RWPE2 (cell line): ENCODE data around the gene EIF5A.

Experiments used
- ATAC-seq: fragments of 200-7000 bp; cut with Tn5 transposase; 3 replicates; pipeline ENCODE4 v1.9.1; 2021; ENCODE audit warnings: low read depth
- DNase-seq: peaks from one replicate; pipeline ENCODE4 v3.0.0-alpha.2; 2020; ENCODE audit warnings: low spot score
- H3K27ac ChIP-seq: fragments of 450-650 bp; 2 replicates; pipeline ENCODE4 v1.5.1; 2017; ENCODE audit warnings: mild to moderate bottlenecking; ENCODE audit not compliant: poor library complexity, severe bottlenecking
- H3K27me3 ChIP-seq: fragments of 250-450 bp; sonication (Bioruptor Pico); 2 replicates; pipeline ENCODE4 v1.5.1; 2021; ENCODE audit warnings: mild to moderate bottlenecking, moderate library complexity; ENCODE audit not compliant: insufficient read depth, poor library complexity, severe bottlenecking
- H3K36me3 ChIP-seq: fragments of 250-450 bp; sonication (Bioruptor Pico); 2 replicates; pipeline ENCODE4 v1.5.1; 2020; ENCODE audit warnings: low read depth, mild to moderate bottlenecking, moderate library complexity
- H3K4me1 ChIP-seq: fragments of 250-450 bp; sonication (Bioruptor Pico); 2 replicates; pipeline ENCODE4 v1.5.1; 2021; ENCODE audit warnings: mild to moderate bottlenecking, moderate library complexity; ENCODE audit not compliant: insufficient read depth, poor library complexity, severe bottlenecking
- H3K4me3 ChIP-seq: fragments of 250-450 bp; sonication (Bioruptor Pico); 2 replicates; pipeline ENCODE4 v1.5.1; 2021; ENCODE audit warnings: mild to moderate bottlenecking, moderate library complexity; ENCODE audit not compliant: severe bottlenecking
- H3K9me3 ChIP-seq: fragments of 250-450 bp; sonication (Bioruptor Pico); 2 replicates; pipeline ENCODE4 v1.5.1; 2021; ENCODE audit warnings: mild to moderate bottlenecking, moderate library complexity; ENCODE audit not compliant: severe bottlenecking
- CTCF ChIP-seq: fragments of 450-650 bp; IDR thresholded peaks from one replicate; pipeline ENCODE4 v1.5.1; 2017; ENCODE audit warnings: mild to moderate bottlenecking, moderate library complexity; ENCODE audit not compliant: poor library complexity, severe bottlenecking

EIF5A gene

GRCh38 chr17:7327501-7327900 lies 20.1 kb downstream of the EIF5A start:
- no peak for TF ChIP-seq CTCF
- Histone ChIP-seq H3K4me1 (no peaks in the 10 kb centered on the region), H3K27ac (no peak overlapping the region), H3K9me3 (no peaks in the 10 kb centered on the region), H3K4me3 (no peak overlapping the region), H3K27me3 (no peaks in the 10 kb centered on the region), H3K36me3 (peaks cover 32% of the 10 kb centered on the region)
- no peak for ATAC-seq
- DNase-seq: no peak

GRCh38 chr17:7328009-7328408 lies 20.6 kb downstream of the EIF5A start:
- TF ChIP-seq CTCF: no peak
- ATAC-seq: no peak
- H3K27me3 ChIP-seq: no peaks in the 10 kb centered on the region
- DNase-seq: no peak
- no peak overlapping the region for H3K27ac ChIP-seq
- no peaks in the 10 kb centered on the region for H3K9me3 ChIP-seq
- H3K4me3 ChIP-seq: peak overlapping the region; percentile 56
- peaks cover 26% of the 10 kb centered on the region for H3K36me3 ChIP-seq
- H3K4me1 ChIP-seq: no peaks in the 10 kb centered on the region

GRCh38 chr17:7328840-7329373 lies 21.5 kb downstream of the EIF5A start, which contains the start of gene NEURL4:
TSS of gene NEURL4 (minus strand) at chr17:7329335. CDS start at chr17:7329312, 23 bp downstream.
- TF ChIP-seq CTCF: no peak
- H3K4me3 ChIP-seq: peak within 1 kb of the TSS; percentile 56
- DNase-seq (no peak), ATAC-seq (peak; percentile 31)
- peak within 1 kb of the TSS; percentile 60 for H3K27ac ChIP-seq
- peaks cover 18% of the 10 kb centered on the region for H3K36me3 ChIP-seq
- H3K27me3 ChIP-seq: no peaks in the 10 kb centered on the region
- H3K9me3 ChIP-seq: no peaks in the 10 kb centered on the region
- no peaks in the 10 kb centered on the region for H3K4me1 ChIP-seq

- DNase-seq (peak; percentile 98), ATAC-seq (peak; percentile 75)
- Histone ChIP-seq H3K9me3 (no peaks in the 10 kb centered on the region), H3K36me3 (peaks cover 12% of the 10 kb centered on the region), H3K27me3 (no peaks in the 10 kb centered on the region), H3K4me1 (no peaks in the 10 kb centered on the region), H3K4me3 (peak overlapping the region; percentile 56), H3K27ac (peak overlapping the region; percentile 60)
- no peak for TF ChIP-seq CTCF
Observed at GRCh38 chr17:7329374-7329996, 22.1 kb downstream of the EIF5A start.
